Measurements from ENCODE around the gene DNMT3A. TPM values are rescaled to one million over a fixed set of nuclear protein-coding genes. Genes with fewer than 3 reads are reported as not detected.

DNMT3A gene
- total RNA-seq, 1 experiment from 2014 or later = 215 TPM

DNA sequence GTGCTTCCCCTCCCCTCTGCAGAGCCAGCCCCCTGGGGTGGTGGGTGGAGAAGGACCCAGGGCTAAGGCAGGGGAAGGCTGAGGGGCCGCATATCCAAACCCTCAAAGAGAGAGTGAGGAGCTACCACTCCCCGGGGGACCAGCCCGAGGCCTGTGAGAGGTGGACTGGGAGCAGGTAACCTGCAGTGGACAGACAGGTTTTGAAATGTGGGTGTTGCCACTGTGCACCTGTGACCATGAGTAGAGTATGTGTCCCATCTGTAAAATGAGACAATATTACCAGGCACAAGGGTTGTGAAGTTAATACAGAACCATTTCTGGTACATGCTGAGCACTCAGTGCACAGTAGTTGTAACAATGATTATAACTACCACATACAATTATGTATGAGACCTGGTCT, 122.1 kb downstream of the DNMT3A start:
- H3K4me1 Mint-ChIP-seq = peaks cover 4 to 10% of the 10 kb centered on the region in 2 experiments; a peak in 3 of 4 replicates
- no peak overlapping the region for H2BK12ac ChIP-seq (ENCODE audit: insufficient read length, low read depth, low read length)
- H3K9me3 Mint-ChIP-seq = no peaks in the 10 kb centered on the region
- H2BK20ac ChIP-seq (ENCODE audit: low read depth, low read length, poor library complexity, severe bottlenecking) = no peak overlapping the region
- no peak overlapping the region for H2AK5ac ChIP-seq (ENCODE audit: insufficient read length, low read length)
- DNase-seq = no peak
- no peak overlapping the region for H4K91ac ChIP-seq (ENCODE audit: insufficient read length, low read depth, low read length)
- H3K36me3 Mint-ChIP-seq (ENCODE audit: insufficient read depth in 1 of 3, low read depth in 3 of 3) = no peaks in the 10 kb centered on the region
- no peak overlapping the region for H2AFZ ChIP-seq (ENCODE audit: low read length)
- no peak overlapping the region for H2BK120ac ChIP-seq (ENCODE audit: low read depth, low read length, poor library complexity, severe bottlenecking)
- H2BK15ac ChIP-seq (ENCODE audit: low read depth, low read length) = no peak overlapping the region
- peaks cover 3% of the 10 kb centered on the region for H3K27me3 Mint-ChIP-seq (ENCODE audit: low read depth)
- H3K23ac ChIP-seq (ENCODE audit: insufficient read length, low read depth, low read length) = no peak overlapping the region
- H3K14ac ChIP-seq (ENCODE audit: insufficient read depth, low read length) = no peak overlapping the region
- H3K4me1 ChIP-seq (ENCODE audit: insufficient read depth, low read length) = no peaks in the 10 kb centered on the region; the same call in 1 of the 2 replicates
- WGBS (ENCODE audit: extremely low coverage, insufficient read length, low lambda C conversion rate) = no CpG with 5 or more reads among the region's 3 CpGs
- H3T11ph ChIP-seq (ENCODE audit: low read length) = no peak overlapping the region
- no peak overlapping the region for H4K5ac ChIP-seq (ENCODE audit: insufficient read length, low read depth, low read length)
- TF ChIP-seq, protein P1, sequence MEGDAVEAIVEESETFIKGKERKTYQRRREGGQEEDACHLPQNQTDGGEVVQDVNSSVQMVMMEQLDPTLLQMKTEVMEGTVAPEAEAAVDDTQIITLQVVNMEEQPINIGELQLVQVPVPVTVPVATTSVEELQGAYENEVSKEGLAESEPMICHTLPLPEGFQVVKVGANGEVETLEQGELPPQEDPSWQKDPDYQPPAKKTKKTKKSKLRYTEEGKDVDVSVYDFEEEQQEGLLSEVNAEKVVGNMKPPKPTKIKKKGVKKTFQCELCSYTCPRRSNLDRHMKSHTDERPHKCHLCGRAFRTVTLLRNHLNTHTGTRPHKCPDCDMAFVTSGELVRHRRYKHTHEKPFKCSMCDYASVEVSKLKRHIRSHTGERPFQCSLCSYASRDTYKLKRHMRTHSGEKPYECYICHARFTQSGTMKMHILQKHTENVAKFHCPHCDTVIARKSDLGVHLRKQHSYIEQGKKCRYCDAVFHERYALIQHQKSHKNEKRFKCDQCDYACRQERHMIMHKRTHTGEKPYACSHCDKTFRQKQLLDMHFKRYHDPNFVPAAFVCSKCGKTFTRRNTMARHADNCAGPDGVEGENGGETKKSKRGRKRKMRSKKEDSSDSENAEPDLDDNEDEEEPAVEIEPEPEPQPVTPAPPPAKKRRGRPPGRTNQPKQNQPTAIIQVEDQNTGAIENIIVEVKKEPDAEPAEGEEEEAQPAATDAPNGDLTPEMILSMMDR (conservative IDR thresholded peaks at IDR 0.05) = no peak
- no peaks in the 10 kb centered on the region for H3K79me1 ChIP-seq (ENCODE audit: insufficient read depth, low read depth, low read length, poor library complexity, severe bottlenecking)
- H3K4me3 Mint-ChIP-seq = no peak overlapping the region
- no peaks in the 10 kb centered on the region for H3K27me3 ChIP-seq (ENCODE audit: insufficient read depth, low read length)
- H4K20me1 ChIP-seq (ENCODE audit: control insufficient read depth, insufficient read depth, insufficient read length) = no peaks in the 10 kb centered on the region
- H3K23me2 ChIP-seq (ENCODE audit: insufficient read length, low read depth, low read length, poor library complexity, severe bottlenecking) = no peaks in the 10 kb centered on the region
- H2BK5ac ChIP-seq (ENCODE audit: insufficient read length, low read length) = no peak overlapping the region
- no peak overlapping the region for H3K18ac ChIP-seq (ENCODE audit: insufficient read length, low read depth, low read length)
- no peak overlapping the region for H3K56ac ChIP-seq (ENCODE audit: insufficient read length, low read depth, low read length)
- H3K9ac ChIP-seq (ENCODE audit: extremely low read depth, insufficient read length, low read length) = no peak overlapping the region
- no peaks in the 10 kb centered on the region for H3K79me2 ChIP-seq (ENCODE audit: insufficient read depth, low read length)
- no peak overlapping the region for H3K4me2 ChIP-seq (ENCODE audit: insufficient read depth, insufficient read length, low read length)
- no peak overlapping the region for H3K27ac ChIP-seq (ENCODE audit: insufficient read length, low read depth, low read length)
- no peaks in the 10 kb centered on the region for H3K9me3 ChIP-seq (ENCODE audit: control insufficient read depth, low read depth, low read length)
- H3K27ac Mint-ChIP-seq = no peak overlapping the region
- no peak overlapping the region for H4K8ac ChIP-seq (replicated peaks; ENCODE audit: insufficient read length, low read depth, low read length)
- no peak overlapping the region for H3K4ac ChIP-seq (ENCODE audit: low read depth, low read length)

All from H9 (cell line).